Fibroblast of skin of scalp (primary cell): ENCODE results near the gene AGT.
"Not testable (repeated sequence)": the region's sequence is repeated elsewhere in the genome, so short reads cannot be mapped to it uniquely, and the experiment has no call there.

Experiments used
- DNase-seq: peaks from one replicate; pipeline ENCODE4 v3.0.0-alpha.2; 2013

AGT gene

DNA sequence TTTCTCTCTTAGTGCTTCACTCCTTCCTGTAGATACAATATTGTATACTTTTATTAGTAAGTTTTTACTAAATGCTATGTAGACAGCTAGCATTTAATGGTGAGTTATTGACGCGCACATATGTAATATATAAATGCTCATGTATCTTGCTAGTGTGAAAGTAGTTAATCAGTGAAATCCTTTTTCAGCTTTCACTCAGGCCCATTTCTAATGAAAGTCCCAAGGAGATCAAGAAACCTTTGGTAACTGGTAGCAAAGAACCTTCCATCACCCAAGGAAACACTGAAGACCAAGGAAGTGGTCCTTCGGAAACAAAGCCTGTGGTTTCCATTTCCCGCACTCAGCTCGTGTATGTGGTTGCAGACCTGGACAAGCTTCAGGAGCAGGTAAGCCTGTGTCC lies 27.2 kb downstream of the AGT start:
- DNase-seq: no peak

DNA sequence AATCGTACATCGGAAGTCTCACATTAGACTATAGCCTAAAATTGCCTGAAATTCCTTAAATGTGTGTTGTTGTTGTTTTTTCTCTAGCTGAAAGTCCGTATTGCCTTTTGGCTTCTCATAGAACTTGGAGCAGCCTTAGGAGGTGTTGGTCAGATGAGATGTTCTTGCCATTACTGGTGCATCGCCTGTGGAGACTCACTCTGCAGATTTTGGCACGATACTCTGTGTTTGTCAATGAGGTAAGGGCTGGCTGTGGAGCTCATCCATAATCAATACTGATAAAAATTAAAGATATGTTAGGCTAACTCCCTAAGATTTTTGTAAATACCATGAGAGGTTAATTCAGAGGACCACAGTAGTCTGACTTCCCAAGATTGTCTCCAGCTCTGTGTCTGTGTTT lies 28.9 kb downstream of the AGT start:
- no peak for DNase-seq

DNA sequence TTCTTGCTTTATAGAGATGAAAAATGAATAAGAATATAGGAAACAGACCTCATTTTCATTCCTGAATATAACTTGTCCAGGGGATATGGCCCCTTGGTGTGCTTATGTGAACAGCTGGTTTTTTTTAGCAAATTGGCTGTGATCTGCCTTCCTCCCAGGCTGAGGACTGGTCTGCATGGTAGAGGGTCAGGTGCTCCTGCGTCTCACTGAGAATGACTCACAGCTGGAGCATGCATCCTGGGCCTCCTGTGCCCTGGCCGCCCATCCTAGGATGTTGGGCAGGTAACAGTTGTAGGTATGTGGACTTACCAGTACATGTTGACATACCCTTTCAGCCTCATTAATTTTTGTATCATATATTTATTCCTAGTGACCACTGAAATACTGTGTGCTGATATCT lies 29.8 kb downstream of the AGT start:
- DNase-seq: no peak

DNA sequence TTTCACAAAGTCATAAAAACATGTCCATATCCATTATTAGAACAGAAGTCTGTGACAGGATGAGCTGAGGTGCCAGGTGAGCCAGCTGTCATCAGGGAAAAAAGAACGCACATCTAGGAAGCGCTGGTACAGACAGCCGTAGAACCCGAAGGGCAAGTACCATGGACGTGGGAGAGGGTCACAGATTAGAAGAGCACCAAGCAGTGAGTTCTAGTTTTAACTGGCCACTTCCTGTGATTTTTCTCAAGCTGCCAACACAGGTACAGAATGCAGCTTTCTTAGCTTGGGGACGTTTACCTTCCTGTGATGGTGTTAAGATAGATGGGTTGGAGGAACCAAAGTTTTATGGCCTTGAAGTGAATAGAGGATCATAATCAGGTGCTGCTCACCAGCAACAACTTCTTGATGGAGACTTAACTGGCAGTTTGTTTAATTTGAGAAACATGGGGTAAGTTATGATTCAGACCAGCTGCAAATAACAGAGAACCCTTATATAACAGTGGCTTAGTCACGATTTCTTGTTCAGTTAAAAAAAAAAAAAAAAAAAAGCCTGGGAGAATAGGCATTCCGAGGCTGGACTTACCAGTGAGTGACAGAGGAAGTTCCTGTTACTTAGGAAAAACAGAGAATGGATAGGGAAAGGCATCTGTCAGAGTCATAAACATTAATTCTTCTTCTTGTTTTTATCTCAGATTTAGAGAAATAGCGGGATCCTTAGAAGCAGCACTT lies 30.9 kb downstream of the AGT start:
- peak; percentile 27 for DNase-seq

DNA sequence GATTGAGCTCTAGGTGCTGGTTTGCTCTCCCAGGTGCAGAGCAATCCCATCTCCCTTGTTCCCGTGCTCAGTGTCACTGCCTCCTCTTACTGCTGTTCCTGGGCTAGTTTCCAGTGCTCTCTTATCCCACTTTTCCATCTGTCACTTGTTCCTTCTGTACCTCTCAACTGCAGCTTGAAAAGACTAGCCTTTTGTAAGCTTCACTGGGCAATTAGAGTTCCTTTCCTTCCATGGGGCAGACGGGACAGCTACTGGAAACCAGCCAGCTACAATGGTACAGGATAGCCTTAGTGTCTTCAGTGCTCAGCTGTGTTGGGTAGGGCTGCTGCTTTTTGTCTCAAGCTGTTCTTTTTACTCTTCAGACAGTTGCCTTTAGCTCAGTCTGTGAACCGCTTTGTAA lies 31.6 kb downstream of the AGT start:
- no peak for DNase-seq

DNA sequence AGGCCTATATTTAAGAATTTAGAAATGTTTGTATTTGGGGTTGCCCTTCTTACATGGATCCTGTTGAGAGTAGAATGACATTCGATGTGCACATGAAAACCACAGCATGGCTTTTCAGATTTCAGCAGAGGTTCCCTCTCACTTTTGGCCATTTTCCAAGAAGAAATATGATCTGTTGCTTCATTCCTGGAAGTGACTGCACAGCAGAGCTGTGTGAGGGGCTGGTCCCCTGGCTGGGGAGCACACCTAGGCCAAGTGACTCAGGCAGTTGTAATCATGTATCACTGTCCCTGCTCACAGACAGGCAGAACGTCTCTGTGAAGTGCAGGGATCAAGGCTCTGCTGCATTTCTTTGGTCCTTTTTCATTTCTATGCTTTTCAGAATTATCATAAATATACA lies 32.3 kb downstream of the AGT start:
- peak; percentile 68 for DNase-seq

DNA sequence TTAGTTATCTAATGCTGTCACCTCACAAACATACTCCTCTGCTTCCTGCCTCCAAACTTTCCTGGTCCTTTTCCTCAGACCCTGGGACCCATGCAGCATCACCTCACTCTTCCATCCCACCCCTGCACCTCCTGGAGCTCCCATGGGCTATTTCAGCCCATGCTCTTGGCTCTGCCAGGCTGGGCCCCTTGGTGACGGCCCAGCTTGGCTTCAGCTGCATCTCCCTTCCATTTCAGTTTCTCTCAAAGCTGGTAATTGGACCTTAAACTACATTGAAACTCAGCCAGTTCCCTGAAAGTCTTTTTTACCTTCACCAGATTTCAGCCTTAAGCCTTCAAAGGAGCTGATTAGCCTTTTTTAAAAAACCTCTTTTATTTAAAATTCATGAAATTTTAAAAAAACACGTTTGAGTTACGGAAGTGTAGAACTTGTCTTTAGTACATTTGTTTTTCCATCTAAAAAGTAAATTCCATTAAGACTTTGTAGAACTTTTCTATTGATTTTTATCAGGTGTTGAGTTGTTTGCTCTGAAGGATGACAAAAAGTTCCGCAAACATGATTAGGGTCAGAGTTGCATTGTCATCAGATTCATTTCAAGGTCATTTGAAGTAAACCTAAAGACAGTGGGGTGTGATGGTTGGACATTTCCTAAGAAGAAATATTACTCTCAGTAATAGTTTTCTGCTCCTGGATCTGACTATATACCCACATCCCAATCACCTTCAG lies 33.5 kb downstream of the AGT start:
- DNase-seq: no peak

DNA sequence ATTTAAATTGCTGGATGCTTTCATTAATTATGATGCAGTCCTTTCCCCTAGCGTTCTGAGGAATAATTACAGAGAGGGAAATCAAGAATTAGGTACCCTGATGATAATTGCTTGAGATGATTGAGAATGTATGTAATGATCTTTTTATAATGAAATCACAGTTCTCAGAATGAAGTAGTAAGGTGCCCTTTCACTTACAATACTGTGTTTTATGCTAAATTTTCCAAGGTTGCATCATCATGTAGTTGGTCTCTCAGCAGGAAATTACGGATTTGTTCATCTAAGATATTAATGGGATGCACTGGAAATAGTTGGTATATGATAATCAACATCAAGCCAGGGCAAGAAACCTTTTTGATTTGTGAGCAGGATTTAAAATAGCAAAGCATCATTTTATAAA lies 34.1 kb downstream of the AGT start:
- DNase-seq: no peak

DNA sequence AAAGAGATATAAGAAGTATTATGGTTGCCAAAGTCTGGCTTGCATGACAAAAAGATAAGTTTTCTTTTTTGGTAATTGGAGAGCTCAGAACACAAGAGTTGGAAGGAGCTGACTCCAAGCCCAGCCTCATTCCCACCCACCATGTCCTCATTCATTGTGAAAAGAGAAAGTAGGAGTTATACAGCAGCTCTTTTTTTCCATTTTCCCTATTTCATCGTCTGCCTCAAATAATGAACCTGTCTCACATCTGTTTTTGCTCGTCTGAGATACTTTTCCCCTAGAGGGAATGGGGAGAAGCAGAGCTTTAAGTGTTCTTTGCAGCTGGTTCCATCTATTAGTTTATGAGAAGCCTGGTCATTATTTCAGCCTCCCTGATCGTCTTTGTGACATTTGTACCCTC lies 34.7 kb downstream of the AGT start:
- DNase-seq: no peak

DNA sequence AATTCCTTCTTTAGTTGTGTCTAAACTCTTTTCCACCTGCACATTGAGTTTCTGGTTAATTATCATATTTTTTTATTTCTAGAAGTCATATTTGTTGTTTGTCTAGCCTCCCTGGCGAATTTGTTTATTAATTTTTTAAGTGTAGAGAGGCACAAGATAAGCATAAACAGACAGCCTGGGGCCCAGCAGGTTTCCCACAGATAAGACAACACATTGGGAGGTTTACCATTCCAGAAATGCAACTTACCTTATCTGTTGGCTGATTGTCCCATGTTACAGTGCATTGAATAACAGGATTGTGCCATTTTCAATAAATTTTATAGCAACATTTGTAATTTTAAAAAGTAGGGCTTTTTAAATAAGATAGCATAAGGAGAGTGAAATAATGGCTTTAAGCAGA lies 36.7 kb downstream of the AGT start:
- no peak for DNase-seq

DNA sequence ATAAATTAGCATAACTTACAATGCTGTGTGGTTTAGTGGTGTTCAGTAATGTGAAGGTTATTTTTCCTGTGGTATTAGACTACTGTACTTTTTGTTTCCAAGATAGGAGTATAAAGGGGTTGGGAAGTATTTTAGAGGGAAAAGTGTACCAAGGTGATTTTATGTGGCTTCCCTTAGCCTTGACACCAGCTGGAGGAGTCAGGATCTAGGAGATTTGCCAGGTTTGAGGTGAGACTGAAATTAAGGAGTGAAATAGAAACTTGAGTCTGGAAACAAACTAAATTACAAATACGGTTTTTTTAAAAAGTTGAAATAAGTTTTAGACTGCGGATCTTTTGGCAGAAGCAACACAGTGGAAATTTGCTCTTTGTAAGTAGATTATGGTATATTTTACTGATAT lies 39.3 kb downstream of the AGT start:
- no peak for DNase-seq

DNA sequence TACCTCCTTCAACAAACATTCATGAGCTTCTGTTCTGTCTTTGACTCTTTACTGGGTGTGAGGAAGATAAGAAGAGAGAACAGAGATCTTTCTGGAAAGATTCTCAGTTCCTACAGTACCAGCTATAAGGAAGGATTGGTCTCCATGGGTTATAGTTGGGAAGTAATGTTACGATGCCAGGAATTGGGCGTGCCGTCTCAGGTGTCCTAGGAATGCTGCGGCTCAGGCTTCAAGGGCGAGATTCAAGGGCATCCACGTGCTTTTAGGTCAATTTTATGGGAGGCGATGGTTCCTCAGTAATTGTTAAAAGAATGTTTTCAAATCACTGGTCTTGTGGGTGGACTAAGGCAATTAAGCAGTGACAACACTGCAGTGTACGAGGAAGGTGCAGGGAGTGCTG lies 44.4 kb downstream of the AGT start:
- no peak for DNase-seq

DNA sequence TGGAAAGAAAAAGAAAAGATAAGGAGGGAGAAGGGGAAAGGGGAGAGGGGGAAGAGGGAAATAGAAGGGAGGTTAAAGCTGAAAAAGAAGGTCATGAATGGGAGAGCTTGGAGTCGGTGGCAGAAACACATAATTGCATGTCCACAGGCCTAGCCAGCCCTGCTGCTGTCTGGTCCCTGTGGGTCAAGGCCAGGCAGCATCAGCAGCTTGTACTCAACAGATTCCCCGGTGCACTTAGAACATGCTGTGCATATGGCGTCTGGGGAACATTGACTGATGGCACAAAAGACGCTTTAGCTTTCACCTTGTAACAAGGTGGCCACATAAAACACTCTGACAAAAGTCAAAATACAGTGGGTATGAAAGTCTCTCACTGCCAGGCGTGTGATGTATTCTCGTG lies 45.7 kb downstream of the AGT start:
- DNase-seq: no peak

DNA sequence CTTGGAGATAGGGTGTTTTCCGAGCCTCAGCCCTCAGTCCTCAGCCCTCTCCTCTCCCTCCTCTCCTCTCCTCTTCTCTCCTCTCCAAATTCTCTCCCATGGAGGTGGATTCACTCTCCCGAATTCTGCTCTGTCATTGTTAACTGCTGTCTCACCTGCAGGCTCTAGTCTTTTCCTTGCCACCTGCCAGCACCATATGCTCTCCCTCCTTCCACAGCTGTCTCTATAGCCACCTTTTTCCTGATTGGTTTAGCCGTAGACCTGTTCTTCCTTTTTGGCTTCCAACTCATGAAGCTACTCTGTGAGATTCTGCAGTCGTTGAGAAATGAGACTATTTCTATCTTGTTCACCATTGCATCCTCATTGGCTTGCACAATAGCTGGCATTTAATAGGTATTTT lies 51.9 kb downstream of the AGT start:
- DNase-seq: no peak

DNA sequence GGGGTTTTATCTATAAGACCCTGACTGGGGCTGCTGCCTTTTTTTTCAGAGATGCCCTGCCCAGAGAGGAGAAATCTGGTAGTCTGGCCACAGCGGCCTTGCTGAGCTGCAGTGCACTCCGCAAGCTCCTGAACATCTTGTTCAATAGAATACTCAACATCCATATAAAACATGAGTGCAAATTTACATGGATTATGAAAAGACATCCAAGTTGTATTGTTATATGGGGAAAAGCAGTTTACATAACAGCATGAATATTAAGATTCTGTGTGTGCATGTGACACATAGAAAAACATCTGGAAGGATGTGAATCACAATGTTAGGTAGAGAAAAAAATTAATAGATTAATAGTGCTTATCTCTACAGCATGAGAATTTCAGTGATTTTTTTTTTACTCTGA lies 55.2 kb downstream of the AGT start:
- DNase-seq: no peak

DNA sequence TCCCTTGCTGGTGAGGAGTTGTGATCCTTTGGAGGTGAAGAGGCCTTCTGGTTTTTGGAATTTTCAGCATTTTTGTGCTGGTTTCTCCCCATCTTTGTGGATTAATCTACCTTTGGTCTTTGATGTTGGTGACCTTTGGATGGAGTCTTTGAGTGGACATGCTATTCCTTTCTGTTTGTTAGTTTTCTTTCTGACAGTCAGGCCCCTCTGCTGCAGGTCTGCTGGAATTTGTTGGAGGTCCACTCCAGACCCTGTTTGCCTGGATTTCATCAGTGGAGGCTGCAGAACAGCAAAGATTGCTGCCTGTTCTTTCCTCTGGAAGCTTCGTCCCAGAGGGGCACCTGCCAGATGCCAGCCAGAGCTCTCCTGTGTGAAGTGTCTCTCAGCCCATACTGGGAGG lies 55.8 kb downstream of the AGT start:
- not testable (repeated sequence) for DNase-seq

DNA sequence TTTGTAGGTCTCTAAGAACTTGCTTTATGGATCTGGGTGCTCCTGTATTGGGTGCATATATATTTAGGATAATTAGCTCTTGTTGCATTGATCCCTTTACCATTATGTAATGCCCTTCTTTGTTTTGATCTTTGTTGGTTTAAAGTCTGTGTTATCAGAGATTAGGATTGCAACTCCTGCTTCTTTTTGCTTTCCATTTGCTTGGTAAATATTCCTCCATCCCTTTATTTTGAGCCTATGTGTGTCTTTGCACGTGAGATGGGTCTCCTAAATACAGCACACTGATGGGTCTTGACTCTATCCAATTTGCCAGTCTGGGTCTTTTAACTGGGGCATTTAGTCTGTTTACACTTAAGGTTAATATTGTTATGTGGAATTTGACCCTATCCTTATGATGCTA lies 57.2 kb downstream of the AGT start:
- DNase-seq: not testable (repeated sequence)
